GM12878 (cell line): ENCODE measurements around the gene ATP6V1D. TPM values are rescaled to one million over a fixed set of nuclear protein-coding genes. Genes with fewer than 3 reads are reported as not detected.

Experiments
- ATAC-seq: fragments of 200-7000 bp; cut with Tn5 transposase; 3 replicates; pipeline ENCODE4 v1.9.1; 2020; ENCODE audit warnings: mild to moderate bottlenecking, moderate library complexity
- BruUV-seq: library from RNA; stranded (reverse); fragments of 400-500 nt; replicated peaks from 2 replicates; lab custom pipeline; 2021; lab: Mats Ljungman, UMichigan
- CTCF ChIA-PET: fragments of 300-600 bp; sonication (Branson Sonifier 250); formaldehyde crosslinking; extraction: SDS; loops from one replicate; lab custom pipeline; 2021; ENCODE audit warnings: inconsistent platforms; lab: Yijun Ruan, JAX
- POLR2A ChIA-PET: fragments of 350-600 bp; formaldehyde crosslinking; extraction: SDS; loops from one replicate; lab custom pipeline; 2021; ENCODE audit warnings: inconsistent platforms; lab: Charles Lee
- RAD21 ChIA-PET: fragments of 300-600 bp; sonication (Branson Sonifier 250); formaldehyde crosslinking; loops from one replicate; lab custom pipeline; 2023; ENCODE audit warnings: antibody characterized with exemption; ENCODE audit not compliant: unreplicated experiment; lab: Charles Lee
- SMC1A ChIA-PET: fragments of 300-600 bp; sonication (Branson Sonifier 250); formaldehyde crosslinking; loops from one replicate; lab custom pipeline; 2023; ENCODE audit not compliant: unreplicated experiment, uncharacterized antibody; lab: Charles Lee
- DNase-seq: peaks from one replicate; pipeline ENCODE4 v3.0.0-alpha.2; 2011; ENCODE audit warnings: low read depth, low spot score
- FAIRE-seq: peaks from 3 replicates; lab custom pipeline; 2011; peaks lifted over from hg19 to GRCh38; lab: Jason Lieb, UNC
- H2AFZ ChIP-seq: 2 replicates; pipeline ENCODE4 v1.6.0; 2011; ENCODE audit warnings: low read depth, low read length, control low read depth; ENCODE audit not compliant: control insufficient read depth
- H3K27ac ChIP-seq: 2 replicates; pipeline ENCODE4 v1.5.1; 2011; ENCODE audit warnings: control low read depth; ENCODE audit not compliant: control insufficient read depth, insufficient read depth
- H3K27me3 ChIP-seq, 2 experiments: replicated peaks in 1 of 2; 2 replicates each; pipeline versions ENCODE4 v1.6.0 to v1.6.1; 2011; ENCODE audit warnings: low read length in 1 of 2; ENCODE audit not compliant: control insufficient read depth in 2 of 2, insufficient read depth in 2 of 2
- H3K36me3 ChIP-seq, 2 experiments: 2 replicates each; pipeline ENCODE4 v1.5.1; 2011; ENCODE audit warnings: low read length in 1 of 2; ENCODE audit not compliant: control insufficient read depth in 2 of 2, insufficient read depth in 2 of 2
- H3K4me1 ChIP-seq: 2 replicates; pipeline ENCODE4 v1.6.1; 2011; ENCODE audit warnings: mild to moderate bottlenecking, low read length, moderate library complexity, mixed read lengths; ENCODE audit not compliant: control insufficient read depth, insufficient read depth
- H3K4me2 ChIP-seq: 2 replicates; pipeline ENCODE4 v1.6.0; 2011; ENCODE audit warnings: control low read depth; ENCODE audit not compliant: control insufficient read depth, insufficient read depth
- H3K4me3 ChIP-seq: fragments of 200-600 bp; sonication (generic); 2 replicates; pipeline ENCODE4 v1.5.1; 2016
- H3K79me2 ChIP-seq: 2 replicates; pipeline ENCODE4 v1.6.0; 2011; ENCODE audit warnings: low read length; ENCODE audit not compliant: control insufficient read depth, insufficient read depth
- H3K9ac ChIP-seq: 2 replicates; pipeline ENCODE4 v1.8.0; 2011; ENCODE audit warnings: low read length, control low read depth, mixed read lengths; ENCODE audit not compliant: control insufficient read depth, insufficient read depth
- H3K9me3 ChIP-seq: replicated peaks from 3 replicates; pipeline ENCODE4 v1.5.1; 2011; ENCODE audit warnings: mild to moderate bottlenecking, low read length; ENCODE audit not compliant: control insufficient read depth, insufficient read depth
- H4K20me1 ChIP-seq: 2 replicates; pipeline ENCODE4 v1.6.0; 2011; ENCODE audit not compliant: control insufficient read depth, insufficient read depth
- RUNX3 ChIP-seq: IDR thresholded peaks from 2 replicates; pipeline ENCODE4 v1.6.1; 2012; ENCODE audit warnings: low read length, inconsistent platforms
- SMARCA5 ChIP-seq: fragments of 450-650 bp; IDR thresholded peaks from 2 replicates; pipeline ENCODE4 v1.6.1; 2017; ENCODE audit warnings: mild to moderate bottlenecking
- YY1 ChIP-seq: IDR thresholded peaks from 2 replicates; pipeline ENCODE4 v1.6.1; 2011; ENCODE audit warnings: low read depth, mild to moderate bottlenecking, low read length
- WGBS: methylation state at CpG from one replicate; pipeline ENCODE4 v1.1.6; 2016; ENCODE audit warnings: low lambda C conversion rate; ENCODE audit not compliant: insufficient replicate concordance, insufficient coverage; ENCODE audit errors: missing lambda C conversion rate; 5-methylcytosine and 5-hydroxymethylcytosine counted together
- in situ Hi-C: fragments of 300-500 bp; cut with MboI; formaldehyde crosslinking; loops from 9 replicates; pipeline ENCODE4 v1.14.3; 2018; ENCODE audit warnings: mixed read lengths
- intact Hi-C: fragments of 100-400 bp; cut with micrococcal nuclease; formaldehyde crosslinking; loops from one replicate; pipeline ENCODE4 v1.14.2; 2022; ENCODE audit not compliant: unreplicated experiment
- polyA plus RNA-seq, 11 experiments: library from polyadenylated mRNA; depleted of rRNA in 4 of 11; unstranded in 6 of 11; stranded (reverse) in 5 of 11; fragments of >200 nt; fragmentation: Nextera tagmentation in 4 of 11; fragmentation: Illumina TruSeq in 1 of 11; extraction: Ambion mirVana in 4 of 11; extraction: Trizol in 1 of 11; gene quantifications; 1 replicate in 1 of 11; 2 replicates in 10 of 11; pipeline versions ENCODE4 v1.2.1 to v1.2.3, GENCODE V29; 2011 to 2016; ENCODE audit warnings: inconsistent platforms in 2 of 11, missing spikeins in 2 of 11, low read depth in 1 of 11
- total RNA-seq, 4 experiments: library from RNA; depleted of rRNA in 3 of 4; stranded (reverse); fragments of >200 nt in 3 of 4; fragmentation: Illumina TruSeq in 1 of 4; extraction: Trizol in 1 of 4; gene quantifications; 2 replicates each; pipeline versions ENCODE4 v1.2.1 to v1.2.3, GENCODE V29; 2013 to 2021
- TF ChIP-seq, protein P1 (sequence below): IDR thresholded peaks from 2 replicates; pipeline ENCODE4 v1.6.1; 2011; ENCODE audit warnings: borderline replicate concordance, low read depth, mild to moderate bottlenecking, moderate library complexity, mixed read lengths, low read length; ENCODE audit not compliant: insufficient read depth; ENCODE audit errors: extremely low read length
- TF ChIP-seq, protein P2 (sequence below): fragments of 450-650 bp; IDR thresholded peaks from 2 replicates; pipeline ENCODE4 v1.6.1; 2017; ENCODE audit warnings: low read depth, mild to moderate bottlenecking, moderate library complexity

Gene ATP6V1D
- total and polyA plus RNA-seq, 10 of the 15 experiments (the other 5 are each of a cell fraction or from before 2014, with no cell fraction given): 24.0 to 71.6 (median 47.8) TPM

DNA sequence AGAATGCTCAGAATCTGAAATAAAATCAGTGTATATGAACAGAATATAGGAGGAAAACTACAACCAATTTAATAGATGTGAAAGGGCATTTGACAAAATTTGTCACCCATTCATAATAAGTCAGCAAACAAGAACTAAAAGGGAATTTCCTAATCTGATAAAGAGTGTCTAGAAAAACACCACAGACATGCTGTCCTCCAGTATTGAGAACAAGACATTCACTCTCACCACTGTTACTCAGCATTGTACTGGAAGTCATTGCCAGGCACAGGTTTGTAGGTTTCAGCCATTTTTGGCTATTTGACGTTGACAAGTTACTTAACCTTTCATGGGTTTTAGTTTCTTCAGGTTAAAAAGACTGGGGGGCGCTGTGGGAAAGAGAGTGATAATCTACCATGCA, 13.7 kb upstream of the ATP6V1D start:
- Histone ChIP-seq H2AFZ (no peak overlapping the region), H3K9ac (no peak overlapping the region), H3K27ac (no peak overlapping the region; the same call in 1 of the 2 replicates), H3K36me3 (peaks cover 10 to 39% of the 10 kb centered on the region in 2 experiments), H3K9me3 (no peaks in the 10 kb centered on the region), H3K4me3 (no peak overlapping the region), H4K20me1 (no peaks in the 10 kb centered on the region), H3K79me2 (peaks cover 6% of the 10 kb centered on the region), H3K4me2 (no peak overlapping the region), H3K4me1 (no peaks in the 10 kb centered on the region), H3K27me3 (no peaks in the 10 kb centered on the region)
- DNase-seq: peak; percentile 15
- ChIA-PET CTCF (no interaction called here), RAD21 (no interaction called here), SMC1A (interaction anchor here (1.7 kb wide), 1 partner anchor 16 kb away, joined by 3 read pairs; no protein-coding TSS in a partner anchor), POLR2A (no interaction called here)
- no TSS peak for BruUV-seq
- 69% methylated on average over 2 of the region's 2 CpGs for WGBS
- TF ChIP-seq SMARCA5: peak; percentile 92; the same call in 1 of the 2 replicates
- TF ChIP-seq RUNX3: 0 out of 2 replicates have a peak, but pooled peaks have one; percentile 5
- TF ChIP-seq YY1: 0 out of 2 replicates have a peak, but pooled peaks have one; percentile 41
- TF ChIP-seq, protein P1, sequence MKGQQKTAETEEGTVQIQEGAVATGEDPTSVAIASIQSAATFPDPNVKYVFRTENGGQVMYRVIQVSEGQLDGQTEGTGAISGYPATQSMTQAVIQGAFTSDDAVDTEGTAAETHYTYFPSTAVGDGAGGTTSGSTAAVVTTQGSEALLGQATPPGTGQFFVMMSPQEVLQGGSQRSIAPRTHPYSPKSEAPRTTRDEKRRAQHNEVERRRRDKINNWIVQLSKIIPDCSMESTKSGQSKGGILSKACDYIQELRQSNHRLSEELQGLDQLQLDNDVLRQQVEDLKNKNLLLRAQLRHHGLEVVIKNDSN: no peak
- TF ChIP-seq, protein P2, sequence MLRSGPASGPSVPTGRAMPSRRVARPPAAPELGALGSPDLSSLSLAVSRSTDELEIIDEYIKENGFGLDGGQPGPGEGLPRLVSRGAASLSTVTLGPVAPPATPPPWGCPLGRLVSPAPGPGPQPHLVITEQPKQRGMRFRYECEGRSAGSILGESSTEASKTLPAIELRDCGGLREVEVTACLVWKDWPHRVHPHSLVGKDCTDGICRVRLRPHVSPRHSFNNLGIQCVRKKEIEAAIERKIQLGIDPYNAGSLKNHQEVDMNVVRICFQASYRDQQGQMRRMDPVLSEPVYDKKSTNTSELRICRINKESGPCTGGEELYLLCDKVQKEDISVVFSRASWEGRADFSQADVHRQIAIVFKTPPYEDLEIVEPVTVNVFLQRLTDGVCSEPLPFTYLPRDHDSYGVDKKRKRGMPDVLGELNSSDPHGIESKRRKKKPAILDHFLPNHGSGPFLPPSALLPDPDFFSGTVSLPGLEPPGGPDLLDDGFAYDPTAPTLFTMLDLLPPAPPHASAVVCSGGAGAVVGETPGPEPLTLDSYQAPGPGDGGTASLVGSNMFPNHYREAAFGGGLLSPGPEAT: peak; percentile 51; the same call in 1 of the 2 replicates
- intact Hi-C loops: no loop called here
- in situ Hi-C loops: no loop called here
- FAIRE-seq: peak; percentile 57
- peak; percentile 91 for ATAC-seq
